Head of caudate nucleus (tissue), 42 donors: ENCODE results near the gene FOXF1.

Experiments
- DNase-seq, 42 donors: peaks; one replicate each; pipeline versions ENCODE4 v3.0.0 to v3.0.0-alpha.2; 2020 to 2021; ENCODE audit warnings: mixed read lengths in 7 of 42
- intact Hi-C: fragments of 100-400 bp; cut with DNase I; formaldehyde crosslinking; loops from one replicate; pipeline ENCODE4 v1.15.0; 2022

Gene FOXF1

GRCh38 chr16:86525696-86526095 is 15.4 kb downstream of the FOXF1 start:
- intact Hi-C loops, result loop anchor here (10.0 kb wide), 1 partner anchor 711 kb away; no protein-coding TSS in a partner anchor

GRCh38 chr16:86527366-86527765 is 17.0 kb downstream of the FOXF1 start:
- no peak for DNase-seq
- intact Hi-C loops, result loop anchor here (10.0 kb wide), 1 partner anchor 713 kb away; no protein-coding TSS in a partner anchor

More at GRCh38 chr16:86525696-86526095, 15.4 kb downstream of the FOXF1 start:
- DNase-seq, result no peak

GRCh38 chr16:86528061-86528929 is 18.0 kb downstream of the FOXF1 start:
- intact Hi-C loops, result loop anchor here (10.0 kb wide), 1 partner anchor 713 kb away; no protein-coding TSS in a partner anchor

DNA sequence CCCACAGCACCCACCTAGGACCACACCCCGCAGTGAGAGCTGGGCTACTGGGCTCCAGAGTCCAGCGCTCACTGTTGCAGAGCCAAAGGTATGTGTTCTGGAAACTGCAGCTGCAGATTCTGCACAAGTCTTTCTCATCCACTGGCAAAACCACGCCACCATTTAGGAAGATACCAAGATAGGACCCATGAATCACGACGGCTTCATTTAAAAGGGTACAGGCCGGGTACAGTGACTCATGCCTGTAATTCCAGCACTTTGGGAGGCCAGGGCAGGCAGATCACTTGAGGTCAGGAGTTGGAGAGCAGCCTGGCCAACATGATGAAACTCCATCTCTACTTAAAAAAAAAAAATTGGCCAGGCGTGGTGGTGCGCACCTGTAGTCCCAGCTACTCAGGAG is 18.8 kb downstream of the FOXF1 start:
- intact Hi-C loops, result loop anchor here (10.0 kb wide), 1 partner anchor 714 kb away; no protein-coding TSS in a partner anchor

More at GRCh38 chr16:86528061-86528929, 18.0 kb downstream of the FOXF1 start:
- peak in 1 of 42 donors; percentile 16 for DNase-seq

GRCh38 chr16:86530251-86531190 is 20.2 kb downstream of the FOXF1 start:
- DNase-seq, result peak in 9 of 42 donors; percentile 35 to 61 (median 47)
- intact Hi-C loops, result no loop called here

More for the DNA sequence above, 18.8 kb downstream of the FOXF1 start:
- DNase-seq, result no peak

GRCh38 chr16:86531191-86531545 is 20.8 kb downstream of the FOXF1 start:
- intact Hi-C loops, result no loop called here
- peak; percentile 72 to 94 (median 86) for DNase-seq

- peak in 1 of 42 donors; percentile 42 for DNase-seq
- intact Hi-C loops, result no loop called here
Measured at GRCh38 chr16:86531641-86532525, 21.6 kb downstream of the FOXF1 start.

GRCh38 chr16:86532526-86532815 is 22.1 kb downstream of the FOXF1 start:
- intact Hi-C loops, result no loop called here
- no peak for DNase-seq

GRCh38 chr16:86533076-86533475 is 22.7 kb downstream of the FOXF1 start:
- DNase-seq, result no peak
- intact Hi-C loops, result no loop called here

DNA sequence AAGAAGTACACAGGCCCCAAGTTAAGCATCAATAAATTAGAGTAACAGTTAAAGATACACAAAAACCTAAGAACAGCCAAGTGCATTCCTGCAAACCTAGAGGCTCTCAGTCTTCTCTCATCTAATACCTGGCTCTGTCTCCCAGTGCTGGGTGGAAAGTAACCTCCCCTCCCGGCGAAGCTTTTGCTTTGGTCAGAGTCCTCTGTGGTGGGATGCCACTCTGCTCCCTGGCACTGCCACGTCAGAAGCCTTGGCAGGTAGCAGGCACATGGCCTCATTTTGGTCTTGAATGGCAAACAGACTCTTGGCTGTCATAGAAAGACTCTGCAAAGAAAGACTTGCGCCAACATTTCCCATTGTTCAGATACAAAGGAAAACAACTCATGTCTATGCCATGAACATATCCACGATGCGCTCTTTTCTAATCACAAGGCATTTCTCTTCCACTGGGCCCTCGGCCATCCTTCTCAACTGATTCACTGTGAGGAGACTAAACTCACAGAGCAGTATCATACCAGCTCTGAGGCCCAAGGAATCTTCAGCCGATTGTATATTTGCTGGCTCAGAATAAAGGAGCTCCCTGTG is 23.5 kb downstream of the FOXF1 start:
- intact Hi-C loops, result no loop called here
- peak in 7 of 42 donors; percentile 26 to 65 (median 41) for DNase-seq

- intact Hi-C loops, result no loop called here
- DNase-seq, result peak; percentile 33 to 83 (median 68)
Measured at GRCh38 chr16:86534779-86535615, 24.7 kb downstream of the FOXF1 start.

- intact Hi-C loops, result no loop called here
- no peak for DNase-seq
Measured at GRCh38 chr16:86536621-86537020, 26.3 kb downstream of the FOXF1 start.

GRCh38 chr16:86537486-86537885 is 27.2 kb downstream of the FOXF1 start:
- DNase-seq, result no peak
- intact Hi-C loops, result no loop called here

- intact Hi-C loops, result no loop called here
- DNase-seq, result no peak
Measured at GRCh38 chr16:86538196-86538780, 28.0 kb downstream of the FOXF1 start.

GRCh38 chr16:86540894-86541293 is 30.6 kb downstream of the FOXF1 start:
- DNase-seq, result no peak
- intact Hi-C loops, result no loop called here

- DNase-seq, result no peak
- intact Hi-C loops, result no loop called here
Measured at GRCh38 chr16:86541560-86541959, 31.2 kb downstream of the FOXF1 start.
